ENCODE measurements around the gene GRIN2D. TPM values are rescaled to one million over a fixed set of nuclear protein-coding genes. Genes with fewer than 3 reads are reported as not detected.

Gene GRIN2D
- total RNA-seq, 2 donors from 2014 or later, result 0.35 to 0.49 TPM

DNA sequence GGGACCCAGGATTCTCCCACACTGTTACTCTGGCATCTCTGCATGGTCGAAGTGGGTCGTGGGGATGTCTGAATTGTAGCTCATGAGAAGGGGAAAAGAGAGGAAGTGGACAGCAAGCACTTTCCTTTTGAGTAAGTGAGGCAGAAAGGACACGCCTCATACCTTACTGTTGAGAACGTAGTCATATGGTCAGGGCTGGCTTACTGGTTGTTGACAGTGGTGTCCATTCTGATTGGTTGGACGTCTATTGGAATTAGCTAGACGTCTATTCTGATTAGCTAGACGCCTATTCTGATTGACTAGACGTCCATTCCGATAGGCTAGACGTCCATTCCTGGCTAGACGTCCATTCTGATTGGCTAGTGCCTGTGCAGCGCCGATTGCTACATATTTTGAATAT lies 12.4 kb downstream of the GRIN2D start:
- intact Hi-C loops (cut with DNase I), result no loop called here
- H3K9ac ChIP-seq (ENCODE audit: low read depth in 2 of 2, low read length in 2 of 2), result no peak overlapping the region
- TF ChIP-seq, protein P1, sequence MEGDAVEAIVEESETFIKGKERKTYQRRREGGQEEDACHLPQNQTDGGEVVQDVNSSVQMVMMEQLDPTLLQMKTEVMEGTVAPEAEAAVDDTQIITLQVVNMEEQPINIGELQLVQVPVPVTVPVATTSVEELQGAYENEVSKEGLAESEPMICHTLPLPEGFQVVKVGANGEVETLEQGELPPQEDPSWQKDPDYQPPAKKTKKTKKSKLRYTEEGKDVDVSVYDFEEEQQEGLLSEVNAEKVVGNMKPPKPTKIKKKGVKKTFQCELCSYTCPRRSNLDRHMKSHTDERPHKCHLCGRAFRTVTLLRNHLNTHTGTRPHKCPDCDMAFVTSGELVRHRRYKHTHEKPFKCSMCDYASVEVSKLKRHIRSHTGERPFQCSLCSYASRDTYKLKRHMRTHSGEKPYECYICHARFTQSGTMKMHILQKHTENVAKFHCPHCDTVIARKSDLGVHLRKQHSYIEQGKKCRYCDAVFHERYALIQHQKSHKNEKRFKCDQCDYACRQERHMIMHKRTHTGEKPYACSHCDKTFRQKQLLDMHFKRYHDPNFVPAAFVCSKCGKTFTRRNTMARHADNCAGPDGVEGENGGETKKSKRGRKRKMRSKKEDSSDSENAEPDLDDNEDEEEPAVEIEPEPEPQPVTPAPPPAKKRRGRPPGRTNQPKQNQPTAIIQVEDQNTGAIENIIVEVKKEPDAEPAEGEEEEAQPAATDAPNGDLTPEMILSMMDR (IDR thresholded peaks at IDR 0.05), result no peak
- no peak overlapping the region for H3K4me3 ChIP-seq
- no peaks in the 10 kb centered on the region for H3K36me3 ChIP-seq
- no peaks in the 10 kb centered on the region for H3K4me1 ChIP-seq
- no peak for DNase-seq
- no peak overlapping the region for H3K27ac ChIP-seq
- H3K27me3 ChIP-seq, result no peaks in the 10 kb centered on the region
- no peaks in the 10 kb centered on the region for H3K9me3 ChIP-seq

DNA sequence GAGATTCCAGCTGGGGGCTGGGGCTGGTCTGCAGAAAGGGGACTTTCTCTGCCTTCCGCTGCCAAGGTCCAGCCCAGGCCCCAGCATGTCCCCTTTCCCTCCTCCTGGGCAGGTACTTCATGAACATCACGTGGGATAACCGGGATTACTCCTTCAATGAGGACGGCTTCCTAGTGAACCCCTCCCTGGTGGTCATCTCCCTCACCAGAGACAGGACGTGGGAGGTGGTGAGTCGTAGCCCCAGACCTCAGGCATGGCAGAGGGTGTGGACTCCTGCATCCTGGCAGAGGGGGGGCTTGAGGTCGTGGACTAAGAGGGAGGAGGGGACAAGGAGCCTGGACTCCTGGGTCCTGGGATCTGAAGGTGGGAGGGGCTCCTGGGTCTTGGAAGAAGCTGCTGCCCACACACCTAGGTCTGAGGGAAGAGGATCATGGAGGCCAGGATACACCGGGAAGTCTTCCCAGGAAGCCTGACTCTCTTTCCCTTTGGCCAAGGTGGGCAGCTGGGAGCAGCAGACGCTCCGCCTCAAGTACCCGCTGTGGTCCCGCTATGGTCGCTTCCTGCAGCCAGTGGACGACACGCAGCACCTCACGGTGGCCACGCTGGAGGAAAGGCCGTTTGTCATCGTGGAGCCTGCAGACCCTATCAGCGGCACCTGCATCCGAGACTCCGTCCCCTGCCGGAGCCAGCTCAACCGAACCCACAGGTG lies 20.6 kb downstream of the GRIN2D start:
- H3K9me3 ChIP-seq, result no peaks in the 10 kb centered on the region
- TF ChIP-seq, protein P1 (IDR thresholded peaks at IDR 0.05), result no peak
- H3K4me1 ChIP-seq, result no peaks in the 10 kb centered on the region
- H3K36me3 ChIP-seq, result no peaks in the 10 kb centered on the region
- no peak overlapping the region for H3K27ac ChIP-seq
- no peak overlapping the region for H3K4me3 ChIP-seq
- intact Hi-C loops (cut with DNase I), result no loop called here
- H3K9ac ChIP-seq (ENCODE audit: low read depth in 2 of 2, low read length in 2 of 2), result no peak overlapping the region
- DNase-seq, result no peak
- peaks cover 6% of the 10 kb centered on the region for H3K27me3 ChIP-seq

DNA sequence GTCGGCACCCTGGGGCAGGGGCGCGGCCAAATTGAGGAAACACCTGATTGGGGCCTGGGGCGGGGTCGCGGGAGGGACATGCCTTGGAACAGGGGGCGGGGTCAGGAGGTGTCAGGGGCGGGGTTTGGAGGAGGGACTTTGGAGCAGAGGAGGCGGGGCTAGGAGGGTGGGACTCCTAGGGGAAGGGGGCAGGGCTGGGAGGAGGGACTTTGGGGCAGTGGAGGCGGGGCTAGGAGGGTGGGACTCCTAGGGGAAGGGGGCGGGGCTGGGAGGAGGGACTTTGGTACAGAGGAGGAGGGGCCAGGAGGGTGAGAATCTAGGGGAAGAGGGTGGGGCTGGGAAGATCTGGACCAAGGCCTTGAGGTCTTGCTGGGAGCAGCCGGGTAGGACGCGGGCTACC lies 21.9 kb downstream of the GRIN2D start:
- Histone ChIP-seq H3K4me3 (peak overlapping the region; percentile 14), H3K27me3 (peaks cover 6% of the 10 kb centered on the region), H3K9me3 (no peaks in the 10 kb centered on the region), H3K4me1 (no peaks in the 10 kb centered on the region), H3K9ac (ENCODE audit: low read depth in 2 of 2, low read length in 2 of 2) (no peak overlapping the region), H3K27ac (no peak overlapping the region), H3K36me3 (no peaks in the 10 kb centered on the region)
- TF ChIP-seq, protein P1 (IDR thresholded peaks at IDR 0.05), result no peak
- DNase-seq, result peak; percentile 95
- intact Hi-C loops (cut with DNase I), result no loop called here

DNA sequence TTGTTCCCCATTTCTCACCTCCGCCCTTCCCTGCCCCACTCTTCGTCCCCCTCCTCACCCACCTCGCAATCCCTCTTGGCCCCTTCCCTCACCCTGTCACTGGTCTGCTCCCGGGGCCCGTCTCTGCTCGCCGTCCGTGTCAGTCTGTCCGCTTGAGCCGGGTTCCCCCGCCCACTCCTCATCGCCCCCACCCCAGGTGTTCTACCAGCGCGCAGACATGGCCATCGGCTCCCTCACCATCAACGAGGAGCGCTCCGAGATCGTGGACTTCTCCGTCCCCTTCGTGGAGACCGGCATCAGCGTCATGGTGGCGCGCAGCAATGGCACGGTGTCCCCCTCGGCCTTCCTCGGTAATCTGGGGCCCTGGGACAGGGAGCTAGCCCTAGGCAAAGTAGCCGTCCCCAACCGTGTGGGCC lies 22.3 kb downstream of the GRIN2D start:
- H3K4me3 ChIP-seq, result peak overlapping the region; percentile 9
- peaks cover 6% of the 10 kb centered on the region for H3K27me3 ChIP-seq

DNA sequence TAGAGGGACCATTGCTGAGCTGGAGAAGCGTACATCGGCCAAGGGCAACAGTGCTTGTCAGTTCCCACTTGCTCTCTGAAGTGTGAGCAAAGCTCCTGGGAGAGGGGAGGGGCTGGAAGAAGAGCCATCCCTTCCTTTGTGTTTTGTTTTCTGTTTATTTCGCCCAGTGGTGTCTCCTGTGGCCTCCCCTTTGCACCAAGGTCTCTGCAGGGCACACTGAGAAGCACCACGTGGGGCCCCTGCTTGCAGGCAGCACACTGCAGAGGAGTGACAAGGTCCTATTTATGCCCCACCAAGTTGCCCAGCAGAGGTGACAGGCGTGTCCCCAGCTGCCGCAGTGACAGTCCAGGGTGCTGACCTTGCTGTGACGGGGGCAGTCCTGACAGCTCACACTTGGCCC lies 24.0 kb downstream of the GRIN2D start:
- no peak overlapping the region for H3K9ac ChIP-seq (ENCODE audit: low read depth in 2 of 2, low read length in 2 of 2)
- no peaks in the 10 kb centered on the region for H3K9me3 ChIP-seq
- no peaks in the 10 kb centered on the region for H3K36me3 ChIP-seq
- no peak for DNase-seq
- no peak overlapping the region for H3K4me3 ChIP-seq
- peaks cover 6% of the 10 kb centered on the region for H3K27me3 ChIP-seq
- TF ChIP-seq, protein P1 (IDR thresholded peaks at IDR 0.05), result no peak
- intact Hi-C loops (cut with DNase I), result no loop called here
- no peak overlapping the region for H3K27ac ChIP-seq
- H3K4me1 ChIP-seq, result no peaks in the 10 kb centered on the region

More for the DNA sequence above, 22.3 kb downstream of the GRIN2D start:
- H3K9ac ChIP-seq (ENCODE audit: low read depth in 2 of 2, low read length in 2 of 2), result no peak overlapping the region
- DNase-seq, result no peak
- H3K9me3 ChIP-seq, result no peaks in the 10 kb centered on the region
- TF ChIP-seq, protein P1 (IDR thresholded peaks at IDR 0.05), result no peak
- H3K36me3 ChIP-seq, result no peaks in the 10 kb centered on the region
- intact Hi-C loops (cut with DNase I), result no loop called here
- H3K27ac ChIP-seq, result no peak overlapping the region
- H3K4me1 ChIP-seq, result no peaks in the 10 kb centered on the region

Data from colonic mucosa (tissue), 4 donors.